HG03139 (cell line): Measurements from ENCODE around the gene THSD4.

ENCODE experiments used
- ATAC-seq: cut with Tn5 transposase; IDR thresholded peaks from one replicate; pipeline ENCODE4 v1.9.1; 2021; ENCODE audit not compliant: unreplicated experiment

THSD4 gene

GRCh38 chr15:71097890-71098289 is 17.4 kb upstream of the THSD4 start:
- ATAC-seq, result no peak

- ATAC-seq, result no peak
Observed at GRCh38 chr15:71098920-71099319, 16.4 kb upstream of the THSD4 start.

- ATAC-seq, result peak; percentile 72
Observed at GRCh38 chr15:71103102-71103676, 12.1 kb upstream of the THSD4 start.

- ATAC-seq, result no peak
Observed at GRCh38 chr15:71104636-71105035, 10.6 kb upstream of the THSD4 start.

GRCh38 chr15:71105444-71105843 is 9.8 kb upstream of the THSD4 start:
- no peak for ATAC-seq

GRCh38 chr15:71106802-71107500 is 8.3 kb upstream of the THSD4 start:
- no peak for ATAC-seq

GRCh38 chr15:71107501-71107815 is 7.8 kb upstream of the THSD4 start:
- ATAC-seq, result no peak

- ATAC-seq, result no peak
Observed at GRCh38 chr15:71109130-71109529, 6.1 kb upstream of the THSD4 start.

- ATAC-seq, result no peak
Observed at GRCh38 chr15:71109905-71110304, 5.4 kb upstream of the THSD4 start.

- ATAC-seq, result no peak
Observed at GRCh38 chr15:71110405-71111180, 4.7 kb upstream of the THSD4 start.

GRCh38 chr15:71111181-71111565 is 4.1 kb upstream of the THSD4 start:
- ATAC-seq, result no peak

GRCh38 chr15:71111950-71112349 is 3.3 kb upstream of the THSD4 start:
- ATAC-seq, result no peak

GRCh38 chr15:71112429-71112828 is 2.8 kb upstream of the THSD4 start:
- ATAC-seq, result no peak

GRCh38 chr15:71114066-71114680 is 1.1 kb upstream of the THSD4 start:
- ATAC-seq, result no peak

- ATAC-seq, result peak; percentile 33
Observed at GRCh38 chr15:71115567-71116351, 488 bp downstream of the THSD4 start.

GRCh38 chr15:71116366-71116765 is 1.1 kb downstream of the THSD4 start:
- no peak for ATAC-seq

GRCh38 chr15:71116942-71117341 is 1.7 kb downstream of the THSD4 start:
- ATAC-seq, result no peak

GRCh38 chr15:71117714-71118305 is 2.5 kb downstream of the THSD4 start:
- ATAC-seq, result no peak

GRCh38 chr15:71118345-71118744 is 3.1 kb downstream of the THSD4 start:
- no peak for ATAC-seq

GRCh38 chr15:71118881-71119632 is 3.8 kb downstream of the THSD4 start:
- ATAC-seq, result no peak
